NCI-H748 treated with DMSO at 0.1 percent for 48 hours (cell line): ENCODE measurements around the gene INTS7.

Experiments
- DNase-seq: peaks from one replicate; lab custom pipeline; 2025; lab: John Stamatoyannopoulos, UW

The INTS7 gene, protein sequence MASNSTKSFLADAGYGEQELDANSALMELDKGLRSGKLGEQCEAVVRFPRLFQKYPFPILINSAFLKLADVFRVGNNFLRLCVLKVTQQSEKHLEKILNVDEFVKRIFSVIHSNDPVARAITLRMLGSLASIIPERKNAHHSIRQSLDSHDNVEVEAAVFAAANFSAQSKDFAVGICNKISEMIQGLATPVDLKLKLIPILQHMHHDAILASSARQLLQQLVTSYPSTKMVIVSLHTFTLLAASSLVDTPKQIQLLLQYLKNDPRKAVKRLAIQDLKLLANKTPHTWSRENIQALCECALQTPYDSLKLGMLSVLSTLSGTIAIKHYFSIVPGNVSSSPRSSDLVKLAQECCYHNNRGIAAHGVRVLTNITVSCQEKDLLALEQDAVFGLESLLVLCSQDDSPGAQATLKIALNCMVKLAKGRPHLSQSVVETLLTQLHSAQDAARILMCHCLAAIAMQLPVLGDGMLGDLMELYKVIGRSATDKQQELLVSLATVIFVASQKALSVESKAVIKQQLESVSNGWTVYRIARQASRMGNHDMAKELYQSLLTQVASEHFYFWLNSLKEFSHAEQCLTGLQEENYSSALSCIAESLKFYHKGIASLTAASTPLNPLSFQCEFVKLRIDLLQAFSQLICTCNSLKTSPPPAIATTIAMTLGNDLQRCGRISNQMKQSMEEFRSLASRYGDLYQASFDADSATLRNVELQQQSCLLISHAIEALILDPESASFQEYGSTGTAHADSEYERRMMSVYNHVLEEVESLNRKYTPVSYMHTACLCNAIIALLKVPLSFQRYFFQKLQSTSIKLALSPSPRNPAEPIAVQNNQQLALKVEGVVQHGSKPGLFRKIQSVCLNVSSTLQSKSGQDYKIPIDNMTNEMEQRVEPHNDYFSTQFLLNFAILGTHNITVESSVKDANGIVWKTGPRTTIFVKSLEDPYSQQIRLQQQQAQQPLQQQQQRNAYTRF

DNA sequence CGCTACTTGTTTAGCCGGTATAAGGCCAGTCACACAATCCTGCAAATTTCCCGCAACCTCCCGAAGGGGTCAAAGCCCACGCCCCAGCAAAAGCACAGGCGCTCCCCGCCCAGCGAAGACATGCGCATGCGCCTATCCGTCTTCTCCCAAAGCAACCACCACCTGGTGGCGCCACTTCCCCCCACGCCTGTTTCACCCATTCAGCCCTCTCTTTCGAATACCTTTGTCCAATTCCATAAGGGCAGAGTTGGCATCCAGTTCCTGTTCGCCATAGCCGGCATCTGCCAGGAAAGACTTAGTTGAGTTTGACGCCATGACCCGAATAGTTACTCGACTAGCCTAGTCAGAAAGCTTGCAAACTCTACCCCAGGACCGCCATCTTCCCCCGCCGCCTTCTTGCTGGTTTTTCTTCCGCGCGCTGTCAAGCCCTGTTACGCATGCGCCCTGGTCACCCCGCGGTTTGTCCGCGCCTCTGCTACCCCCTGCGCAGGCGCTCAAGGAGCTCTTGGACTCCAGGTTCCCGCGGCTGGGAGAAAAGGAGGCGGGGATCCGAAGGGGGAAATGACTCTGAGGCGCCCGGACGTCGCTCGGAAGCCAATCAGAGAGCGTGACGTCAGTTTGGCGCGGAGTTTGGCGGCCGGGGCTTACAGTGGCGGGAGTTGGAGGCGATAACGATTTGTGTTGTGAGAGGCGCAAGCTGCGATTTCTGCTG lies at the start of gene INTS7, which contains the start of gene DTL:
Gene INTS7, minus strand, starts transcription at position 435 of the 712 bp plus-strand sequence. Its CDS starts 120 bp downstream, at position 315.
Gene DTL, plus strand, starts transcription at position 626 of the 712 bp plus-strand sequence. CDS start 143 bp downstream, outside the sequence.
- DNase-seq = peak; percentile 96

DNA sequence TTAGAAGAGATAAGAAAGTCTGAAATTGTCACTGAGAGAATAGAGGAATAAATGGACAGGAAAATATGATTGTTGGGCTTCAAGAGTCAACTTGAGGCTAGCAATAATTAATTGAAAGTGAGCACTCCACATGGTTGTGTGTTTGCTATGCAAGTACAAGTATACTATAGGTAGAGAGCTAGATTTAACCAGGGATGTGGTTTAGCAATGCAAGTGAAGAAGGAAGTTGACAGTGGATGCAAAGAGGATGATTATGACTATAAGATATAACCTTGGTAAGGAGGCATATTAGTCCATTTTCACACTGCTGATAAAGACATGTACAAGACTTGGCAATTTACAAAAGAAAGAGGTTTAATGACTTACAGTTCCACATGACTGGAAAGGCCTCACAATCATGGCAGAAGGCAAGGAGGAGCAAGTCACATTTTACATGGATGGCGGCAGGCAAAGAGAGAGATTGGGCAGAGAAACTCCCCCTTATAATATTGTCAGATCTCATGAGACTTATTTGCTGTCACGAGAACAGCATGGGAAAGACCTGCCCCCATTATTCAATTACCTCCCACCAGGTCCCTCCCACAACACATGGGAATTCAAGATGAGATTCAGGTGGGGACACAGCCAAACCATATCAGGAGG lies 47.5 kb upstream of the INTS7 start:
- DNase-seq = no peak

DNA sequence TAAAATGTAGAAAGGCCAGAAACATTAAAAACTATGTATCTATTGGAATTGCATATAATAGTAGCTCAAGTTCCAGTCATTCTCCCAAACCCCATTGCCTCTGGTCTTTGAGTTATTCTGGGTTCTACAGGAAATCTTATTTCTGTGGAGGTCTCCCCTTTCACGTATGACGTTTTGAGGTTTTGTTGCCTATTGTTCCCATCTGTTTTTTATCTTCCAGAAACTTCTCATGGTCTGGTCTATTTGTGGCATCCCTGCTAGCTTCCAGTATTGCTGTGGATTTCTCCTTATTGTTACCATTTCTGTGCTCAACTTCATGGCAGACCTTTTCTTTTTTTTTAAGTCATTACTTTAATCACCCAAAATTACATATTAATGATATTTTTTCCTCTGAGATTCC lies 43.5 kb upstream of the INTS7 start:
- DNase-seq = no peak

DNA sequence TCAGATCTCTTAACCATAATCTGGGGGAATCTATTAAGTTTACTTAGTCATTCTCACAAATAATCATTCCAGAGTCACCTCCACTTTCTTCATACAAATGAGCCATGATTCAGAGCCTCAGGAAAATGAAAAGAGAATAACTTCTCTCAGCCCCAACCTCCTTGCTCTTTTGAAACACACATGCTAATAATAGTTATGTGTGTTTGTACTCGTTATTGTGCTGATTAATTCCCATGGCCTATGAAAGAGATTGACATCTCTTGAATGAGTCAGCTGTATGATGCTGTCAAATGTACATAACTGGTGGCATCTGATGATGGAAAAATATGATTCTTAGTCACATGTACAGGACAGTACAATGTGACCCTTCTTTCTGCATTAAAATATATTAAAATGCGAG lies 41.7 kb upstream of the INTS7 start:
- DNase-seq = no peak

DNA sequence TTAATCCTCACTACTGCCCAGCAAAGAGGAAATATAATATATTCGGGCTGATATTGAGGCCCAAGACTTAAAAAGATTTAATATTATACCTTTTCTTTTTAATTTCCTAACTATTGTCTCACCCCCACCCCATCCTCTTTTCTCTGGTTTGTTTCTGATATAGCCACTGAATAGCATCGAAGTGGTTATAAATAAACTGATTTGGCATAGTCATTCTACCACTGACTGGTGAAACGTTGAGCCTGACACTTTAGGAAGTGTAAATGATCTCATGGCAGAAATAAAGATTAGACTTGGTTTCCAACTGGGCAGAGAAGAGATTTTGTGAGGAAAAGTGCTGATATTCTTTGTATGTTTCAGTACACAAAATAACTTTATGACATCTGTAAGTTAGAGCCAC lies 39.5 kb upstream of the INTS7 start:
- no peak for DNase-seq

DNA sequence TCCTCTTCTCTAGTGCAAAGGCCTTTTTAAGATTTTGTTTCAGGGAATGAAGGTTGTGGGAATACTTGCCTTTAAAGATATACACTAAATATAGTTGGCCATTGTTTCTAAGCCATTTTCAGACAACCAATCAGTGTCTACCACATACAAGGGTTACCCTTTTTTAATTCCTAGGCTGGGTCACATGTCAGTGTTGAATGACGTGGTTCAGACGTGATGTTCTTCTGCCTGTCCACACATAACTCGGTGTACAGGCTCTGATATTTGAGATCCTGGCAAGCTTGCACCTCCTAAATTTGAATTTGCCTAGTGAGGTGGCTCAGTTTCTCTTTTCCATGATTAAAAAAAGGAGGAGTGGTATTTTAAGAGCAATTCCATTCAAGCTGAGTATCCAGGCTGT lies 39.0 kb upstream of the INTS7 start:
- no peak for DNase-seq

DNA sequence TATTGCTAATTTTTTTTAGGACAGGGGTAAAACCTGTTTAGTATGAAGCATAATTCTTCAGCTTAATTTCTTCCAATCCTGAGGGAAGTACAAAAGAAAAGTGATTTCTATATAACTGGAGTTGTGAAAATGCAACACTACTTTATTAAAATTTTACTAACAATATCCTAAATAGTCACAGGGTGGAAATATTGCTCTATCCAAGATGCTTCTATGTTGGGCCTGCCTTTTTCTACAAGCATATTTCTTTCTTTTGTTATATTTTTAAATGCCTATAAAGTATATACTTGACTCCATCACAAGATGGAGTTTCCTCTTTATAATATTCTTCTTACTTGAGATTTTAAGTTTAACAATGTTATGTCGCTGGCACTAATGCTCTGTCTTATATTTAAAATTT lies 38.1 kb upstream of the INTS7 start:
- DNase-seq = no peak

DNA sequence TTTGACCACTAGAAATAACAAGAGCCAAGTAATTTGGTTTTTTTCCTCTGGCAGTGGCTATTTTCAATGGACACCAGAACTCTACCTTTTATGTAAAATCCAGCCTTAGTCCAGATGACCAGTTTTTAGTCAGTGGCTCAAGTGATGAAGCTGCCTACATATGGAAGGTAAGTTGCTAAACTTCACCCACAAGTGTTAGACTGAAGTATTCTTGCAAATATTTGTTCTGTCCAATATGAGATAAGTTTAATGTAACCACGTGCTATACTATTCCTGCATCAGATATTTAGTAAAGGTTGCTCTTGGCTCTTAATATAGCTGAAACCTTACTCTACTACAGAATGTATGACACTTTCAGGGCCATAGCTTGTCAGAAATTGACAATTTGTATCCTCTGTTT lies 36.7 kb upstream of the INTS7 start:
- no peak for DNase-seq

DNA sequence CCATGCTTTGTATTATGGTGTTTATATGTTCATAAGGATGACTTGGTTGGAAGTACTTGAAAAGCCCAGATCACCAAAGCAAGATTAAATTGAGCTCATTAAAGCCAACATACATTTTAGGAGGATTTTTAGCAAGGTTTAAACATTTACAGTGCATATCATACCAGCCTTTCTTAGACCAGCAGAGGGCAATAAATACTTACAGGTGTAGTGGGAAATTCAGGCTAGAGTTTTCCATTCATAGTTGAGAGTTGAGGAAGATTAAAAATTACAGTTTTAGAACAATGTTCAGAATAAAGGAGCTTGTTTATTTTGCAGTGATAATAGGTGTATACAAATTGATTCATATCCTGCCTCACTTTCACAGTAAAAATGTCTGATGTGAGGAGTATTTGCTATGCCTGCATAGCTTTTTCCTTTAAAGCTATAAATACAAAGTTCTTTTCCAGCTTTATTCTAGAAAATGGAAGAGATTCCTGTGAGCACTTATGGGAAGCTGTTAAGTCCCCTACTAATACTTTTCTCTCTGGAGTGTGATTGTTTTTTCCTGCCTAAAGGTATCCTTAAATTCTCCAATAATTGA lies 35.5 kb upstream of the INTS7 start:
- DNase-seq = no peak

DNA sequence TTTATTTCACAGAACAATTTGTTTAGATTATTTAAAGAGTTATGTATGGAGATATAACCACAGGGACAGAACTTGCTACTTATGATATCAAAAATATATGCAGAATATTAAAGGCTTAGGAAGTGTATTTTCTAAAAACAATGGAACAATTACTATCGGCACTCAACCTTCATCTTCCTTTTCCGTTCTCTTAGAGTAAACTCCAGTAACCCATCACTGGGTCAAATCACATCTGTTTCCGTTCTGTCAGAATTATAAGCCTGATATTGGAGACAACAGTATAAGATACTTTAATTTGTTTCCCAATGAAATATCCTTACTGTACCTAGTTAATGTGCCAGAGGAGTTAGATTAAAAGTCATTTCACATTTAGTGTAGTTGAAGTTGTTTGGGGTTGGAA lies 32.4 kb upstream of the INTS7 start:
- no peak for DNase-seq

DNA sequence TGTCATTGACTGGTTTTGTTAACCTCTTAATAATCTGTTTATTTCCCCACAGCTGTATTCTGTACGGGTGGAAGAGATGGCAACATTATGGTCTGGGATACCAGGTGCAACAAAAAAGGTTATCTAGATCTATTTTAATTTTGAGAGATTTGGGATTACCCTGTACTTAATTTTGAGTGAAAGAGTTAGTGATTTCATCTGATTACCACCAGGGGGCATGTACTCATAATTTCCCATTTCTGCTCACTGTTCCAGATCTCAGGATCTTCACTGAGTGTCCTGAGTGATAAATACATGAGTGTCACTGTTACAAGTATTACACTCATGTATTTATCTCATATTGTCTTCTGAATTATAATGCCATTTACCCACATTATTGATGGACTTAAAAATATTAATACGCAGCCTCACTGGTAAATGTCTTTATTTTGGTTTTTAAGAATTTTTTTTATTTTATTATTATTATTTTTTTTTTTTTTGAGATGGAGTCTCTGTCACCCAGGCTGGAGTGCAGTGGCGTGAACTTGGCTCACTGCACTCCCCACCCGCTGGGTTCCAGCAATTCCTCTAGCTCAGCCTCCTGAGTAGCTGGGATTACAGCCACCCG lies 27.6 kb upstream of the INTS7 start:
- peak; percentile 2 for DNase-seq

DNA sequence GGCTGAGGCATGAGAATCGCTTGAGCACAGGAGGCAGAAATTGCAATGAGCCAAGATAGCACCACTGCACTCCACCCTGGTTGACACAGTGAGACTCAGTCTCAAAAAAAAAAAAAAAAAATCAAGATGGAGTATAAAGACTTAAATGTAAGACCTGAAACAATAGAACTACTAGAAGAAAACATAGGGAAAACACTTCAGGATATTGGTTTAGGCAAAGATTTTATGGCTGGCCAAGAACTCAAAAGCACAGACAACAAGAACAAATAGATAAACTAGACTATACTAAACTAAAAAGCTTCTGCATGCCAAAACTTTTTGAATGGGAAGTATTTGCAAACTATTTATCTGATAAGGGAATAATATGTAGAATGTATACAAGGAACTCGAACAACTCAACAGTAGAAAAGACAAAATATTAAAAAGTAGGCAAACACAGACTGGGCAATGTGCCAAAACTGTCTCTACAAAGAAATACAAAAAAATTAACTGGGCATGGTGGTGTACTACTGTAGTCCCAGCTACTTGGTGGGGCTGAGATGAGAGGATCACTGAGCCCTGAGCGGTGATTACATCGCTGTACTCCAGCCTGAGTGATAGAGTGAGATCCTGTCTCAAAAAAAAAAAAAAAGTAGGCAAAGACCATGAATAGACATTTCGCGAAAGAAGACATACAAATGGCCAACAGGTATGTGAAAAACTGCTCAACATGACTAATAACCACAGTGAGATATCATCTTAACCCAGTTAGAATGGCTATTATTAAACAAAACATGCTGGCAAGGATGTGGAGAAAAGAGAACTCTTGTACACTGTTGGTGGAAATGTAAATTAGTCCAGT lies 25.5 kb upstream of the INTS7 start:
- no peak for DNase-seq

DNA sequence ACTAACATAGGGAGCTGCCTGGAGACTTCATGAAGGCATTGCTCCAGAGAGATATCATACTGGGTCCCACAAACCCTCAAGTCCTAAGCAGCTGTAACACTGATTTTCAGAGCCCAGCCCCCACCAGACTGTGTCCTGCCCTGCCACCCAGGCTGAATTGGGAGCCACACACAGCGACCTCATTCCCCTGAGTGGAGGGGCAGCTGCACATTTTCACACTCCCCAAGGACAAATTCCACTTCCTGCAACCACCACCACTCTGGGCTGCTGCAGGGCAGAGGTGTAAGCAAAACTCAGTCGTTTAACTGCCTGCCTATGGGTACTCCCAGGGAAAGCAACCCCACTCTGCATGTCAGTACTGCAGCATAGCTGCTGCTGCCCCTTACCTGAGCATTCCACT lies 20.0 kb upstream of the INTS7 start:
- DNase-seq = no peak

DNA sequence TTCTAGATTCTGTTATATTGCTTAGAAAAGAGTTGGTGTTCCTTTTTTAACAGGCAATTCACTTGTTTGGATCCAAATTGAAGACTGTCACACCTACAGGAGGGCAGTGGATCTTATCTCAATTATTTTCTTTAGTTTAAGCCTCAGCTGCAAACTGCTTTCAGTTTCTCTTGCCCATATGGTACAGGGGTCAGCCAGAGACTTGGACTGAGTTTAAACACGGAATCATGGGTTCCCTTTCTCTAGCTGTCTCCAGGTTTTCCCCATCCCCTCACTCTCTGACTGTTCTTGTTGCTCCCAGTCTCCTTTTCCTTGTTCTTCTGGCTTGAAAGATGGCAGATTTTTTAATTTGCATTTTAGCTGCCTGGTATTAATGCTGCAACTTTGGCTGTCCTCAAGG lies 18.6 kb upstream of the INTS7 start:
- no peak for DNase-seq

DNA sequence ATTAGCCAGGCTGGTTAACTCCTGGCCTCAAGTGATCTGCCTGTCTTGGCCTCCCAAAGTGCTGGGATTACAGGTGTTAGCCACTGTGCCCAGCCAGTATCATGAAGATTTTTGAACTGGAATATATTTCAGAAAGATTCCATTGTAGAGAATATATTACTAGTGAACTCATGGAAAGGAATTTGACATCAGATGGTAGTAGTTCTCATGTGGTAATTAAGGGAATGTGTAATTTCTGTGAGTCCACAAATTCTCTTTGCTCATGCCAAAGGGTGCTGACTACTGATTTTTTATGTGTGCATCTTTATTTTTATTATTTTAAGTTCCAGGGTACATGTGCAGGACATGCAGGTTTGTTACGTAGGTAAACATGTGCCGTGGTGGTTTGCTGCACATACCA lies 10.6 kb upstream of the INTS7 start:
- DNase-seq = no peak

DNA sequence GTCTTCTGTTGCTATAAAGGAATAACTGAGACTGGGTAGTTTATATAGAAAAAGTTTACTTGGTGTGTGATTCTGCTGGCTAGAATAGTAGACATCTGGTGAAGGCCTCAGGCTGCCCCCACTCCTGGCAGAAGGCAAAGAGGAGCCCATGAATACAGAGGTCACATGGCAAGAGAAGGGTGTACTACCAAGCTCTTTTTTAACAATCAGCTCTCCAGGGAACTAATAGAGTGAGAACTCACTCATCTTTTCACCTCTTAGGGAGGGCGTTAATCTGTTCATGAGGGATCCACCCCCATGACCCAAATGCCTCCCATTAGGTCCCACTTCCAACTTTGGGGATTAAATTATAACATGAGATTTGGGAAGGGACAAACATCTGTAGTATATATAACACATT lies 9.5 kb upstream of the INTS7 start:
- DNase-seq = no peak

DNA sequence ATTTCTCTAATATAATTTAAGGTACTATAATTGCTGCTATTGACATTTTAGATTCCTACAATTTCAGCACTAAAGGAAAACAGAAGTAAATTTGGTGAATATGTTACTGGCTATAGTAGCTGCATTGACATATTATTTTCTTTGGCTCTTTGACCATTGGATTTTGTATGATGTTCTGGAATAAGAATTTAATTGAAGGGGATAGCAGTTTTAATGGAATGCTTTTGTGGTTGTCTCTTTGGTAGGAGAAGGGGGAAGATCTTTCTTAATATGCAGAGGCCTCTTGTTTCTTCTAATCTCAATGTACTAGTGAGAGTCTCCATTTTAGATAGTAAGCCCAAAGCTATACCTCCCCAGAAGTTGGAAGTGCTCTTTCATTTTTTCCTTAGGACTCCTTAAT lies 7.1 kb upstream of the INTS7 start:
- no peak for DNase-seq

DNA sequence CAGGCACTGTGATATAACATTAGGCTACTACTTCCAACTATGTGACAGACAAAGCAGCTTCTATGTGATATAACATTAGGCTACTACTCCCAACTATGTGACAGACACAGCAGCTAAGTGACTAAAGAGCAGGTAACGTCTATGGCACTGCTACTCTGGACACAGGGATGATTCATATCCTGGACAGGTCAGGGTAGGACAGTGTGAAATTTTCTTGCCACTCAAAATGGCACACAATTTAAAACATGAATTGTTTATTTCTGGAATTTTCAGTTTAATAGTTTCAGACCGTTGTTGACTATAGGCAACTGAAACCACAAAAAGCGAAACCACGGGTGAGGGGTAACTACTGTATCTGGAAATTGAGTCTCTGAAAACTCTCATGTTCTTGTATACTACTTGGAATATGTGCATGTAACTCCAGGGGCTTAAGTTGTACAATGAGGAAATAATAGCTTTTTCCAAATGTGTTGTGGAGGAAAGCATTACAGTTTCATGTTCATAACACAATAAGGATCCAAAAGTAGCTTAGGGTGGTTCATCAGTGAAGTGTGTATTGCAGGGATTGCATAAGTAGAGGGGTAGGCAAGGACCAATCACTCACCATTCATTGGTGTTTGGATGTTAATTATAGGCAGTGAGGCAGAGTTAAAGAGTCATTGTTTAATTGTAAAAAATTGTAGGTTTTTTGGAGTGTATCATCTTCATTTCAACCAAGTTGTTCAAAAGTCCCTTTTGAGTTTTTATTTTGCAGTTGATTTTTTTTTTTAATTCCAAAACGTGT lies 5.5 kb upstream of the INTS7 start:
- no peak for DNase-seq

DNA sequence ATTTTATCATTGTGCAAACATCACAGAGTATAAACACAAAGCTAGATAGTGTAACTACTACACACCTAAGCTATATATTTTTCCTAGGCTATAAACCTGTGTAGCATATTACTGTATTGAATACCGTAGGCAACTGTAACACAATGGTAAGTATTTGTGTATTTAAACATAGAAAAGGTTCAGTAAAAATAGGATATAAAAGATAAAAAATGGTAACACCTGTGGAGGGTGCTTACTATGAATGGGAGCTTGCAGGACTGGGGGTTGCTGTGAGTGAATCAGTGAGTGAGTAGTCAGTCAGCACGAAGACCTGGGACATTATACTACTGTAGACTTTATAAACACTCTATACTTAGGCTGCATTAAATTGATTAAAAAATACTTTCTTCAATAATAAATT lies 4.3 kb upstream of the INTS7 start:
- no peak for DNase-seq
